HEK293 (cell line): ENCODE data around the gene C19orf44.
A peak's percentile ranks its signal among the peaks of the same experiment; 100 is the strongest.

Source experiments
- KLF1 ChIP-seq: fragments of 450-650 bp; formaldehyde crosslinking; IDR thresholded peaks from 2 replicates; pipeline ENCODE4 v1.5.1; 2016; ENCODE audit warnings: missing biosample characterization, missing genetic modification characterization
- KLF16 ChIP-seq: fragments of 450-650 bp; formaldehyde crosslinking; IDR thresholded peaks from 2 replicates; pipeline ENCODE4 v1.5.1; 2017; ENCODE audit warnings: missing biosample characterization, missing genetic modification characterization
- MEIS1 ChIP-seq: sonication (generic); formaldehyde crosslinking; IDR thresholded peaks from 2 replicates; pipeline ENCODE4 v1.8.1; 2022; ENCODE audit warnings: missing genetic modification reagents, mild to moderate bottlenecking, borderline replicate concordance
- PRDM1 ChIP-seq: fragments of 450-650 bp; formaldehyde crosslinking; IDR thresholded peaks from 2 replicates; pipeline ENCODE4; 2016; ENCODE audit warnings: missing biosample characterization, missing genetic modification characterization
- ZNF10 ChIP-seq: fragments of 450-650 bp; formaldehyde crosslinking; IDR thresholded peaks from 2 replicates; pipeline ENCODE4 v1.5.1; 2017; ENCODE audit warnings: missing biosample characterization, missing genetic modification characterization
- ZSCAN30 ChIP-seq: fragments of 450-650 bp; IDR thresholded peaks from 2 replicates; pipeline ENCODE4 v1.5.1; 2018; ENCODE audit warnings: missing biosample characterization, mild to moderate bottlenecking, missing genetic modification characterization, moderate library complexity
- TF ChIP-seq, protein P1 (sequence below): fragments of 450-650 bp; formaldehyde crosslinking; IDR thresholded peaks from 2 replicates; pipeline ENCODE4 v1.5.1; 2016; ENCODE audit warnings: missing biosample characterization, missing genetic modification characterization
- TF ChIP-seq, protein P2 (sequence below): fragments of 450-650 bp; formaldehyde crosslinking; IDR thresholded peaks from 2 replicates; pipeline ENCODE4 v1.5.1; 2016; ENCODE audit warnings: missing biosample characterization, missing genetic modification characterization
- TF ChIP-seq, protein P3 (sequence below): fragments of 450-650 bp; formaldehyde crosslinking; IDR thresholded peaks from 2 replicates; pipeline ENCODE4 v1.5.1; 2016; ENCODE audit warnings: missing biosample characterization, missing genetic modification characterization

DNA sequence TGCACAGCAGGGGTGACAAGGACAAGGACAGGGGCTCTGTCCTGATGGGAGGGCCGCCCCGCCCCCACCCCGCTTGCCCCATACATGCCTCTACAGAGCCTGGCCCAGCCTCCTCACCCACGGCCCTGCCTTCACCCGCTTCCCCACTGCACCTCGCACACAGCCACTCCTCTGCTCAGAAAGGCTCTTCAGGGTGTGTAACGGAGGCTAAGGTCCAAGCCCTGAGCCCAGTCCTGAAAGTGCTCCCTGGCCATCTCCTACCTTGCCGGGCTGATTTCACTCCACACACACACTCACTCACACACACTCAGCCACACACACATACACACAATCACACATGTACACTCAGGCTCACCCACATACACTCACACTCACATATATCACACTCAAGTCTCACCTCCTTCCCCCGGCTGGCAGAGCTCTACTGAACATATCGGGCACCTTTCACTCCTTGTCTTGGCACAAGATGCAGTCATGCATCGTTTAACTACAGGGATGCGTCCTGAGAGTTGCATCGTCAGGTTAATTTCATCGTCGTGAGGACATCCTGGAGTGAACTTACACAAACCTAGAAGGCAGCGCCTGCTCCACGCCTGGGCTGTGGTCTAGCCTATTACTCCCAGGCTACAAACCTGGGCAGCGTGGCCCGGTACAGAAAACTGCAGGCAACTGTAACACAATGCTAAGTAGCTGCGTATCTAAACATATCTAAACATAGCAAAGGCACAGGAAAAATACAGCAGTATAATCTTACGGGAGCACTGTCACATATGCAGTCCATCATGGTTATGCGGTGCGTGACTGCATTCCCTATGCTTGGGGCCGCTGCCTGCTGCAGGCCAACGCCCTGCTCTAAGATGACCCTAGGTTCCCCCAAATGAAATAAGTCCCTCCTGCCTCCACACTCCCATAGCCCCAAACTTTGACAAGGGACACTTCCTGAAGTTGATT, 37.5 kb upstream of the C19orf44 start:
- TF ChIP-seq, protein P1, sequence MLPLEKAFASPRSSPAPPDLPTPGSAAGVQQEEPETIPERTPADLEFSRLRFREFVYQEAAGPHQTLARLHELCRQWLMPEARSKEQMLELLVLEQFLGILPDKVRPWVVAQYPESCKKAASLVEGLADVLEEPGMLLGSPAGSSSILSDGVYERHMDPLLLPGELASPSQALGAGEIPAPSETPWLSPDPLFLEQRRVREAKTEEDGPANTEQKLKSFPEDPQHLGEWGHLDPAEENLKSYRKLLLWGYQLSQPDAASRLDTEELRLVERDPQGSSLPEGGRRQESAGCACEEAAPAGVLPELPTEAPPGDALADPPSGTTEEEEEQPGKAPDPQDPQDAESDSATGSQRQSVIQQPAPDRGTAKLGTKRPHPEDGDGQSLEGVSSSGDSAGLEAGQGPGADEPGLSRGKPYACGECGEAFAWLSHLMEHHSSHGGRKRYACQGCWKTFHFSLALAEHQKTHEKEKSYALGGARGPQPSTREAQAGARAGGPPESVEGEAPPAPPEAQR (tag by site-specific recombination) = no peak
- no peak for TF ChIP-seq ZSCAN30 (tag by site-specific recombination)
- TF ChIP-seq KLF16 (tag by site-specific recombination) = no peak
- TF ChIP-seq, protein P2, sequence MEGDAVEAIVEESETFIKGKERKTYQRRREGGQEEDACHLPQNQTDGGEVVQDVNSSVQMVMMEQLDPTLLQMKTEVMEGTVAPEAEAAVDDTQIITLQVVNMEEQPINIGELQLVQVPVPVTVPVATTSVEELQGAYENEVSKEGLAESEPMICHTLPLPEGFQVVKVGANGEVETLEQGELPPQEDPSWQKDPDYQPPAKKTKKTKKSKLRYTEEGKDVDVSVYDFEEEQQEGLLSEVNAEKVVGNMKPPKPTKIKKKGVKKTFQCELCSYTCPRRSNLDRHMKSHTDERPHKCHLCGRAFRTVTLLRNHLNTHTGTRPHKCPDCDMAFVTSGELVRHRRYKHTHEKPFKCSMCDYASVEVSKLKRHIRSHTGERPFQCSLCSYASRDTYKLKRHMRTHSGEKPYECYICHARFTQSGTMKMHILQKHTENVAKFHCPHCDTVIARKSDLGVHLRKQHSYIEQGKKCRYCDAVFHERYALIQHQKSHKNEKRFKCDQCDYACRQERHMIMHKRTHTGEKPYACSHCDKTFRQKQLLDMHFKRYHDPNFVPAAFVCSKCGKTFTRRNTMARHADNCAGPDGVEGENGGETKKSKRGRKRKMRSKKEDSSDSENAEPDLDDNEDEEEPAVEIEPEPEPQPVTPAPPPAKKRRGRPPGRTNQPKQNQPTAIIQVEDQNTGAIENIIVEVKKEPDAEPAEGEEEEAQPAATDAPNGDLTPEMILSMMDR (tag by site-specific recombination) = no peak
- TF ChIP-seq PRDM1 = peak; percentile 65
- TF ChIP-seq ZNF10 (tag by site-specific recombination) = no peak
- TF ChIP-seq, protein P3, sequence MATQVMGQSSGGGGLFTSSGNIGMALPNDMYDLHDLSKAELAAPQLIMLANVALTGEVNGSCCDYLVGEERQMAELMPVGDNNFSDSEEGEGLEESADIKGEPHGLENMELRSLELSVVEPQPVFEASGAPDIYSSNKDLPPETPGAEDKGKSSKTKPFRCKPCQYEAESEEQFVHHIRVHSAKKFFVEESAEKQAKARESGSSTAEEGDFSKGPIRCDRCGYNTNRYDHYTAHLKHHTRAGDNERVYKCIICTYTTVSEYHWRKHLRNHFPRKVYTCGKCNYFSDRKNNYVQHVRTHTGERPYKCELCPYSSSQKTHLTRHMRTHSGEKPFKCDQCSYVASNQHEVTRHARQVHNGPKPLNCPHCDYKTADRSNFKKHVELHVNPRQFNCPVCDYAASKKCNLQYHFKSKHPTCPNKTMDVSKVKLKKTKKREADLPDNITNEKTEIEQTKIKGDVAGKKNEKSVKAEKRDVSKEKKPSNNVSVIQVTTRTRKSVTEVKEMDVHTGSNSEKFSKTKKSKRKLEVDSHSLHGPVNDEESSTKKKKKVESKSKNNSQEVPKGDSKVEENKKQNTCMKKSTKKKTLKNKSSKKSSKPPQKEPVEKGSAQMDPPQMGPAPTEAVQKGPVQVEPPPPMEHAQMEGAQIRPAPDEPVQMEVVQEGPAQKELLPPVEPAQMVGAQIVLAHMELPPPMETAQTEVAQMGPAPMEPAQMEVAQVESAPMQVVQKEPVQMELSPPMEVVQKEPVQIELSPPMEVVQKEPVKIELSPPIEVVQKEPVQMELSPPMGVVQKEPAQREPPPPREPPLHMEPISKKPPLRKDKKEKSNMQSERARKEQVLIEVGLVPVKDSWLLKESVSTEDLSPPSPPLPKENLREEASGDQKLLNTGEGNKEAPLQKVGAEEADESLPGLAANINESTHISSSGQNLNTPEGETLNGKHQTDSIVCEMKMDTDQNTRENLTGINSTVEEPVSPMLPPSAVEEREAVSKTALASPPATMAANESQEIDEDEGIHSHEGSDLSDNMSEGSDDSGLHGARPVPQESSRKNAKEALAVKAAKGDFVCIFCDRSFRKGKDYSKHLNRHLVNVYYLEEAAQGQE (tag by site-specific recombination) = no peak
- TF ChIP-seq KLF1 (tag by site-specific recombination) = no peak
- TF ChIP-seq MEIS1 (CRISPR knock-in tag) = no peak
